ENCODE data around the gene RASGRP4.
A peak's percentile ranks its signal among the peaks of the same experiment; 100 is the strongest.

The RASGRP4 gene

GRCh38 chr19:38389101-38389925 is 36.7 kb downstream of the RASGRP4 start:
- no peak for DNase-seq (ENCODE audit: low spot score)

GRCh38 chr19:38388349-38389100 is 37.5 kb downstream of the RASGRP4 start, which contains the start of gene SPRED3:
TSS of gene SPRED3 (plus strand) at chr19:38388697. CDS start at chr19:38390303, 1,606 bp downstream.
- DNase-seq (ENCODE audit: low spot score): peak; percentile 11

GRCh38 chr19:38387550-38388348 is 38.3 kb downstream of the RASGRP4 start, which contains the start of gene GGN:
TSS of gene GGN (minus strand) at chr19:38388034. CDS start at chr19:38387261, 773 bp downstream.
- DNase-seq (ENCODE audit: low spot score): peak; percentile 90

- peak; percentile 40 for DNase-seq (ENCODE audit: low spot score)
Measured at GRCh38 chr19:38386971-38387549, 39.0 kb downstream of the RASGRP4 start.

- no peak for DNase-seq (ENCODE audit: low spot score)
Measured at GRCh38 chr19:38386300-38386970, 39.6 kb downstream of the RASGRP4 start.

- DNase-seq (ENCODE audit: low spot score): peak; percentile 49
Measured at GRCh38 chr19:38385804-38386257, 40.2 kb downstream of the RASGRP4 start.

- DNase-seq (ENCODE audit: low spot score): no peak
Measured at GRCh38 chr19:38385057-38385803, 40.8 kb downstream of the RASGRP4 start.

- DNase-seq (ENCODE audit: low spot score): no peak
Measured at GRCh38 chr19:38384209-38385027, 41.6 kb downstream of the RASGRP4 start.

- DNase-seq (ENCODE audit: low spot score): no peak
Measured at GRCh38 chr19:38383743-38384142, 42.3 kb downstream of the RASGRP4 start.

GRCh38 chr19:38383184-38383583 is 42.8 kb downstream of the RASGRP4 start:
- no peak for DNase-seq (ENCODE audit: low spot score)

- no peak for DNase-seq (ENCODE audit: low spot score)
Measured at GRCh38 chr19:38381138-38381537, 44.9 kb downstream of the RASGRP4 start.

- DNase-seq (ENCODE audit: low spot score): no peak
Measured at GRCh38 chr19:38378866-38379265, 47.2 kb downstream of the RASGRP4 start.

GRCh38 chr19:38377052-38377451 is 49.0 kb downstream of the RASGRP4 start:
- no peak for DNase-seq (ENCODE audit: low spot score)

- DNase-seq (ENCODE audit: low spot score): no peak
Measured at GRCh38 chr19:38376576-38376975, 49.4 kb downstream of the RASGRP4 start.

GRCh38 chr19:38375748-38376147 is 50.3 kb downstream of the RASGRP4 start:
- no peak for DNase-seq (ENCODE audit: low spot score)

GRCh38 chr19:38375098-38375493 is 50.9 kb downstream of the RASGRP4 start:
- DNase-seq (ENCODE audit: low spot score): no peak

- DNase-seq (ENCODE audit: low spot score): peak; percentile 98
Measured at GRCh38 chr19:38374332-38375097, 51.5 kb downstream of the RASGRP4 start, which contains the start of gene PSMD8. TSS of gene PSMD8 (plus strand) at chr19:38374571. CDS start at chr19:38374602, 31 bp downstream.

GRCh38 chr19:38373907-38374331 is 52.1 kb downstream of the RASGRP4 start:
- no peak for DNase-seq (ENCODE audit: low spot score)

Measured in germinal center (tissue), 1 donor.